HepG2 (cell line): ENCODE data around the gene RHOT2. TPM values are rescaled to one million over a fixed set of nuclear protein-coding genes. Genes with fewer than 3 reads are reported as not detected.

Experiments
- E2F5 ChIP-seq: sonication (generic); formaldehyde crosslinking; conservative IDR thresholded peaks from 2 replicates; pipeline ENCODE4 v1.4.0; 2020; ENCODE audit warnings: missing genetic modification reagents
- HBP1 ChIP-seq: IDR thresholded peaks from 2 replicates; pipeline ENCODE4 v1.6.1; 2016; ENCODE audit warnings: low read depth, control low read depth
- HNRNPK ChIP-seq: fragments of 200-400 bp; formaldehyde crosslinking; IDR thresholded peaks from 2 replicates; pipeline ENCODE4 v1.6.1; 2018; ENCODE audit warnings: low read length, low read depth, moderate library complexity, mild to moderate bottlenecking; ENCODE audit not compliant: poor library complexity, severe bottlenecking
- MTF2 ChIP-seq: sonication (generic); formaldehyde crosslinking; IDR thresholded peaks from 2 replicates; pipeline ENCODE4 v1.5.0; 2020; ENCODE audit warnings: missing genetic modification reagents, borderline replicate concordance
- NCOA1 ChIP-seq: sonication (generic); formaldehyde crosslinking; IDR thresholded peaks from 2 replicates; pipeline ENCODE4 v1.9.0; 2021; ENCODE audit warnings: missing genetic modification reagents
- SNAI1 ChIP-seq: sonication (generic); formaldehyde crosslinking; IDR thresholded peaks from 2 replicates; pipeline ENCODE4 v1.5.0; 2020; ENCODE audit warnings: mild to moderate bottlenecking, missing genetic modification reagents, borderline replicate concordance
- ZBTB33 ChIP-seq: sonication (generic); formaldehyde crosslinking; IDR thresholded peaks from 2 replicates; pipeline ENCODE4 v1.4.0; 2020; ENCODE audit warnings: missing genetic modification reagents
- ZBTB34 ChIP-seq: sonication (generic); formaldehyde crosslinking; IDR thresholded peaks from 2 replicates; pipeline ENCODE4 v1.8.0; 2022; ENCODE audit warnings: mild to moderate bottlenecking, missing genetic modification reagents
- ZBTB38 ChIP-seq: sonication (generic); formaldehyde crosslinking; IDR thresholded peaks from 2 replicates; pipeline ENCODE4 v1.5.1; 2020; ENCODE audit warnings: mild to moderate bottlenecking, missing genetic modification reagents
- ZBTB43 ChIP-seq: sonication (generic); formaldehyde crosslinking; conservative IDR thresholded peaks from 2 replicates; pipeline ENCODE4 v1.4.0; 2020; ENCODE audit warnings: missing genetic modification reagents
- ZFP91 ChIP-seq: sonication (generic); formaldehyde crosslinking; IDR thresholded peaks from 2 replicates; pipeline ENCODE4 v1.9.0; 2022; ENCODE audit warnings: missing genetic modification reagents, mild to moderate bottlenecking, borderline replicate concordance
- ZNF136 ChIP-seq: sonication (generic); formaldehyde crosslinking; IDR thresholded peaks from 2 replicates; pipeline ENCODE4 v1.8.1; 2022; ENCODE audit warnings: low read depth, mild to moderate bottlenecking, moderate library complexity, missing genetic modification reagents
- ZNF256 ChIP-seq: sonication (generic); formaldehyde crosslinking; conservative IDR thresholded peaks from 2 replicates; pipeline ENCODE4 v1.4.0; 2020; ENCODE audit warnings: missing genetic modification reagents
- ZNF7 ChIP-seq: IDR thresholded peaks from 2 replicates; pipeline ENCODE4 v1.6.1; 2016; ENCODE audit warnings: missing biosample characterization, missing genetic modification reagents
- ZNF816 ChIP-seq: sonication (generic); formaldehyde crosslinking; IDR thresholded peaks from 2 replicates; pipeline ENCODE4 v1.8.0; 2022; ENCODE audit warnings: missing genetic modification reagents, mild to moderate bottlenecking, borderline replicate concordance
- ZNF883 ChIP-seq: sonication (generic); formaldehyde crosslinking; IDR thresholded peaks from 2 replicates; pipeline ENCODE4 v1.5.1; 2020; ENCODE audit warnings: mild to moderate bottlenecking, missing genetic modification reagents; ENCODE audit errors: not compliant biosample characterization
- polyA plus RNA-seq, 8 experiments: library from polyadenylated mRNA; depleted of rRNA in 3 of 8; stranded (reverse) in 7 of 8; unstranded in 1 of 8; fragments of >200 nt; fragmentation: Illumina TruSeq in 4 of 8; extraction: Trizol in 4 of 8; gene quantifications; 2 replicates each; pipeline versions ENCODE4 v1.2.1 to v1.2.3, GENCODE V29; 2011 to 2016; ENCODE audit warnings: low read depth in 4 of 8, missing spikeins in 1 of 8, mixed read lengths in 1 of 8; ENCODE audit not compliant: insufficient read depth in 1 of 8
- total RNA-seq, 5 experiments: library from RNA; depleted of rRNA; stranded (reverse); fragments of >200 nt; fragmentation: Illumina TruSeq; extraction: Trizol; gene quantifications; 2 replicates each; pipeline ENCODE4 v1.2.3, GENCODE V29; 2016; ENCODE audit warnings: low read depth in 1 of 5

RHOT2 gene
- total and polyA plus RNA-seq, 2 of the 13 experiments (the other 11 are each of a cell fraction or from before 2014, with no cell fraction given), result 63.6 to 76.9 TPM

GRCh38 chr16:630815-631405 is 37.0 kb upstream of the RHOT2 start, which contains the start of gene WFIKKN1 (continued):
- TF ChIP-seq E2F5 (CRISPR knock-in tag), result no peak
- TF ChIP-seq ZNF136, result no peak
- TF ChIP-seq ZBTB38 (CRISPR knock-in tag), result no peak
- TF ChIP-seq ZNF256, result no peak
- no peak for TF ChIP-seq ZNF816 (CRISPR knock-in tag)
- TF ChIP-seq ZNF7 (CRISPR knock-in tag), result no peak
- no peak for TF ChIP-seq ZNF883
- TF ChIP-seq HBP1, result no peak
- no peak for TF ChIP-seq SNAI1 (CRISPR knock-in tag)
- TF ChIP-seq ZBTB34, result no peak
- no peak for TF ChIP-seq NCOA1 (CRISPR knock-in tag)
- no peak for TF ChIP-seq HNRNPK
- peak; percentile 48; the same call in 1 of the 2 replicates for TF ChIP-seq MTF2 (CRISPR knock-in tag)
- peak; percentile 82; the same call in 1 of the 2 replicates for TF ChIP-seq ZFP91
- TF ChIP-seq ZBTB43 (CRISPR knock-in tag), result no peak; the same call in 1 of the 2 replicates
- no peak for TF ChIP-seq ZBTB33 (CRISPR knock-in tag)
